SK-N-MC (cell line): ENCODE data around the gene IFT20.
A peak's percentile ranks its signal among the peaks of the same experiment; 100 is the strongest.

Experiments used
- DNase-seq: peaks from one replicate; pipeline ENCODE4 v3.0.0-alpha.2; 2011; ENCODE audit warnings: low read depth, low spot score
- H3K27ac ChIP-seq: fragments of 200-600 bp; sonication (generic); 2 replicates; pipeline ENCODE4 v1.5.1; 2016; ENCODE audit warnings: mixed run types
- H3K36me3 ChIP-seq: fragments of 200-600 bp; sonication (generic); 2 replicates; pipeline ENCODE4 v1.6.1; 2017; ENCODE audit warnings: antibody characterized with exemption, low read length, mixed read lengths; ENCODE audit not compliant: insufficient read depth
- H3K4me3 ChIP-seq: fragments of 200-600 bp; sonication (generic); 2 replicates; pipeline ENCODE4 v1.5.1; 2016
- H3K9ac ChIP-seq: fragments of 200-600 bp; sonication (generic); 2 replicates; pipeline ENCODE4 v1.8.0; 2017; ENCODE audit warnings: mixed run types, mixed read lengths; ENCODE audit not compliant: insufficient read length
- H3K9me3 ChIP-seq: fragments of 200-600 bp; sonication (generic); 2 replicates; pipeline ENCODE4 v1.6.1; 2017; ENCODE audit warnings: low read depth, mild to moderate bottlenecking, antibody characterized with exemption, low read length, moderate library complexity, mixed read lengths
- EZH2 ChIP-seq: fragments of 200-600 bp; sonication (generic); IDR thresholded peaks from one replicate; pipeline ENCODE4 v1.6.1; 2017; ENCODE audit warnings: antibody characterized with exemption
- FOXP2 ChIP-seq: optimal IDR thresholded peaks from 2 replicates; pipeline ENCODE3; 2011; ENCODE audit warnings: mild to moderate bottlenecking, moderate library complexity; ENCODE audit not compliant: insufficient read depth; ENCODE audit errors: extremely low read length, control extremely low read depth
- POLR2AphosphoS5 ChIP-seq: IDR thresholded peaks from 2 replicates; pipeline ENCODE4 v1.6.1; 2012; ENCODE audit warnings: mild to moderate bottlenecking, low read depth, low read length, borderline replicate concordance

The IFT20 gene

DNA sequence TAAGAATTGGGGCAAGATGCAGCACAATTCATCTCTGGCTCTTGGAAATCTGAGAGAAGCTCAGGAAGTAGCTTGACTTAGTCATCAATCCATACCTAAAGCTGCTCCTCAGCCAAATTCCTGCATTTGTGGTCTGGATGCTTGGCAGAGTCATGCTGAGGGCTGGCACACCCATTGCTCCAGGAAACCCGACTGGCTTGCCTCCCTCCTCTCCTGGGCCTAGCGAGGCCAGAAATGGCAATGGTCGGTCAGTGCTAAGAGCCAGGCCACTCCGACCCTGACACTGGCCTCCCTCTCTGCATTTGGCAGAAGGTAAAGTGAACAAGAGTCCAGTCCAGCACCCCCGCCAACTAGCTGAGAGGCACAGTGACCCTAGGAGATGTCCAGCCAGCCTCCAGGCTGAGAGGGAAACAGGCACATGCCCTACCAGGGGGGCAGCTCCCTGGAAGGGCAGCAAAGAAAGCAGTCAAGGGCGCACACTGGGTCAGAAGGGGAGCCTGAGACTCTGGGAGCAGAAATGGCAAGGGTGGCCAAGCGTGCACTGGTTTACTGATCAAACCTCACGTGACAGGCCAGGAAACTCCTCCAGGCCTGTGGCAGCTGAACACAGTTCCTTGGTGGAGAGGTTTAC is 12.1 kb upstream of the IFT20 start:
- Histone ChIP-seq H3K27ac (no peak overlapping the region), H3K9me3 (no peaks in the 10 kb centered on the region), H3K36me3 (peaks cover 56% of the 10 kb centered on the region), H3K4me3 (no peak overlapping the region), H3K9ac (no peak overlapping the region)
- TF ChIP-seq POLR2AphosphoS5: no peak; the same call in 1 of the 2 replicates
- no peak for TF ChIP-seq EZH2
- no peak for TF ChIP-seq FOXP2
- no peak for DNase-seq

DNA sequence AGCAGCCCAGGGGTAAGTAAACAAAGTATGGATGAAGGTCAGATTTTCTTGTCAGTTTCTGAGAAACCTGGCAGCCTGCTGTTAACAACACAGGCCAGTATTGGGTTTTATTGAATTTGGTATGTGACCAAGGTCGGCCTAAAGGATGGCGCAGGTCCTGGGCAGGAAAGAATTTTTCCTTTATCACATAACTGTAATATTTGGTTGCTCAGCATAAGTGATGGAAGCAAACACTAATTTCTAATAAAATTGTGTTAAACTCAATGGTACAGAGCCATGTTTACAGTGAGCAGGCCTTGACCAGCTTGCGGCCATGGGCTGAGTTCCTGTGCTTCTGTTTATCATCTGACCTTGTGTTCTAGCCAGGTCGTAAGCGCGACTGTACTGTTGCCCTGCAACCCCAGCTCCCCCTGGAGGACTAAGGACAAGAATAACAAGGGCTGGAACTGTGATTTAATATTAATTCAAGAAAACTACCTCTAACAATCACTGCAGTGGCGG is 11.5 kb upstream of the IFT20 start:
- H3K4me3 ChIP-seq: no peak overlapping the region
- DNase-seq: no peak

DNA sequence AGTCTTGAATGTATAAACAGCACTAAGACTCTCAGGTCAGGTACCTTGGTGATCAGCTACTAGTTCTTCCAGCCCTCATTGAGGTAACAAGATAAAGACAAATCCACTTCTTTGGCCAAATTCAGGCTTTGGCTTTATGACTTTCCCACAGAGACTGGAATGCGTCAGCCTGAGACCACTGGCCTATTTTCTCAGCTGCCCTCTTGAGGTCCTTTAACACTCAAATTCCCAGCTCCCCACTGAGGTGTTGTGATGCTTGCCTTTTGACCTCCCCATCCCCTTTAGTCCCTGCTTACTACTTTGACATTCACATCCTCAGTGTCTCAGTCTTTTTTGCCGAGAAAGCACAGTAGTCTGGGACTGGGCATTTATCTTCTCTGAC is 10.9 kb upstream of the IFT20 start:
- no peak overlapping the region for H3K4me3 ChIP-seq
- no peaks in the 10 kb centered on the region for H3K9me3 ChIP-seq
- DNase-seq: no peak
- no peak overlapping the region for H3K9ac ChIP-seq
- TF ChIP-seq FOXP2 (no peak), EZH2 (no peak), POLR2AphosphoS5 (no peak)
- peaks cover 59% of the 10 kb centered on the region for H3K36me3 ChIP-seq
- no peak overlapping the region for H3K27ac ChIP-seq

More for the DNA sequence above, 11.5 kb upstream of the IFT20 start:
- TF ChIP-seq POLR2AphosphoS5 (no peak), EZH2 (no peak), FOXP2 (no peak)
- Histone ChIP-seq H3K27ac (no peak overlapping the region), H3K9me3 (no peaks in the 10 kb centered on the region), H3K36me3 (peaks cover 59% of the 10 kb centered on the region), H3K9ac (no peak overlapping the region)

DNA sequence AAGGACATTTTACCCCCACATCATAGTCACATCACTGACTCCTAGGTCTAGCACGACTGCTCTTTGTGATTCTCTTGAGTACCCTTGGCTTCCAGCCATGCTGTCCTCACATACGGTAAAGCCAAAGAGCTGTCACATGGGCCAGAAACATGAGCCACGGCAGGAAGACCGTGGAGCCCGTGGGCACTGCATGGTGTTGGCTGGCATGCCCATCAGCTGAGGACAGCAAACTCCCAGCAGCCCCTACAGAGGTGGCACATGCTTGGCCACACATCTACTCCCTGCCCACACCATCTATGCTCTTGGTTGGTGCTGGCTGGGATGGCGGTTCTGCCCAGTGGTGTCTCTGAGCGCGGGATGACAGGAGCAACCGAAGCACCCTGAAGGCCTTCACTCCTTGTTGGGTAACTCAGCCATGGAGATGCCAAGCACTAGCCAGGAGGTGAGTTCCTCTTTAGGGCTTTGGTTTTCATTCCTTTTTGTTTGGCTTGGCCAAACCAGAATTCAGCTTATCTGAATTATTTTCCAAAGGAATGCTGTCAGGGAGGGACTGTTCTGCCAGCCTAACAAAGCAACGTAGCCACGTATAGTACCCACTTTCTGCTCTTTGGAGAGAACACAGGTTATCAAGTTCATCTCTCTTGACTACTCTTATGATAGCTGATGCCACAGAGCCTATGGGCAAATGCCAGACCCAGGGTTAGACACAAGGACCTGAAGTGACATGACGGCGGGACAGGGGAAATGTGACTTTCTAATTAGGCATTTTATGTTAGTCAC is 10.3 kb upstream of the IFT20 start:
- TF ChIP-seq FOXP2 (no peak), POLR2AphosphoS5 (peak; percentile 27; the same call in 1 of the 2 replicates)

DNA sequence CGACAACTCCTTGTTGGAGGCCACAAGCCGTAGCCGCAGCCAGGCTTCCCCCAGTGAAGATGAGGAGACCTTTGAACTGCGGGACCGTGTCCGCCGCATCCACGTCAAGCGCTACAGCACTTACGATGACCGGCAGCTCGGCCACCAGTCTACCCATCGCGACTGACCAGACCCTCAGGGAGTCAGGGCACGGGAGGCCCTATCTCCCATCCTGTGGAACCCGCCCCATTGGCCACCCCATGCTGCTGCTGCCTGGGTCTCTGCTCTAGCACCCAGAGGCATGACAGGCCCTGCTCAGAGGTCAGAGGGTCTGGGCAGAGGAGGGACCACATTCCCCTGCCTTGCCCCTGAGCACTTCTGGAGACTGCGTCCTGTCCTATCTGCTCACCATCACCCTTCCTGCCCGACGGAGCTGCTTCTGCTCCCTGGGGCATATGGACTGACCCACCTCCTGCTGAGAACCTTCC is 9.2 kb upstream of the IFT20 start:
- no peak for TF ChIP-seq FOXP2
- no peak for TF ChIP-seq POLR2AphosphoS5
- no peak for TF ChIP-seq EZH2
- Histone ChIP-seq H3K27ac (no peak overlapping the region), H3K36me3 (peaks cover 44% of the 10 kb centered on the region)

More for the DNA sequence above, 10.3 kb upstream of the IFT20 start:
- H3K9ac ChIP-seq: no peak overlapping the region
- H3K9me3 ChIP-seq: no peaks in the 10 kb centered on the region
- no peak overlapping the region for H3K4me3 ChIP-seq
- H3K27ac ChIP-seq: no peak overlapping the region
- DNase-seq: no peak
- peaks cover 55% of the 10 kb centered on the region for H3K36me3 ChIP-seq

DNA sequence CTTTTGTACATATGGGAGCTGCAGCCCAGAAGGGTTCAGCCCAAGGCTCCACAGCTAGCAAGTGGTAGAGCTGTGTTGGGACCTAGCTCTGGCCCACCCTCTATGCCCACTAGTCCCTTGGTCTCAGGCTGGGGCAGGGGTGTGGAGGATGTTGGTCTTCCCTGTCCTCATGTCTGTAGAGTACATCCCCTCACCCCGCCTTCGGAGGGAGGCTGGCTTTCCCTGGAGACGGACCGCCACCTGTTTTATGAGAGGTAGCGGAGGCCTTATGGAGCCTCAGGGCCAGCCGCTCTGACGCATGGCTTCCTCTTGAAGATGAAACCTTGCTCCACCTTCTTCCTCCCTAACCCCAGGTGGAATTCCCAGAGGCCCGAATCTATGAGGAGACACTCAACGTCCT is 8.7 kb upstream of the IFT20 start:
- no peak for DNase-seq
- Histone ChIP-seq H3K9ac (no peak overlapping the region), H3K9me3 (no peaks in the 10 kb centered on the region), H3K4me3 (no peak overlapping the region), H3K36me3 (peaks cover 42% of the 10 kb centered on the region), H3K27ac (no peak overlapping the region)
- TF ChIP-seq EZH2: no peak
- TF ChIP-seq POLR2AphosphoS5: no peak
- TF ChIP-seq FOXP2: no peak

More for the DNA sequence above, 9.2 kb upstream of the IFT20 start:
- DNase-seq: no peak
- H3K9ac ChIP-seq: no peak overlapping the region
- no peaks in the 10 kb centered on the region for H3K9me3 ChIP-seq
- H3K4me3 ChIP-seq: no peak overlapping the region

DNA sequence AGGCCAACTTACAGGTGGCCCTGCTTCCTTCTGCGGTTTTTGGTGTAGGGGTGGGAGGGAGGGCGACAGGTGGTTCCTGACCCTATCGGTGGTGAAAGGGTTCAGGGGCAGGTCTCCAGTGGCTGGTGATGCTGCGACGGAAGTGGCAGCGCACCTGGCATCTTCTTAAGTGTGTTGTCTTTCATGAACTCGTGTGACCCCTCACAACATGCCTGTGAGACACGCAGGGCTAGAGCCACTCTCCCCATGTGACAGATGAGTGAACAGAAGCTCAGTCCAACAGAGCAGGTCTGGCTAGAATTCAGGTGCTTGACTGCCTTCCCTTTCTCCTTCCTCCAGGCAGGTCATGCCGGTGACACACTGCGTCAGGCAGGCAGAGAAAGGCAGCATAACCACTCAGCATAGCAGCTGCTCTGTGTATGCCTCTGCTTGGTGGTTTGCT is 8.2 kb upstream of the IFT20 start:
- Histone ChIP-seq H3K4me3 (no peak overlapping the region), H3K27ac (no peak overlapping the region), H3K9ac (no peak overlapping the region), H3K9me3 (no peaks in the 10 kb centered on the region), H3K36me3 (peaks cover 37% of the 10 kb centered on the region)
- TF ChIP-seq FOXP2 (no peak), EZH2 (no peak), POLR2AphosphoS5 (no peak)
- DNase-seq: no peak

DNA sequence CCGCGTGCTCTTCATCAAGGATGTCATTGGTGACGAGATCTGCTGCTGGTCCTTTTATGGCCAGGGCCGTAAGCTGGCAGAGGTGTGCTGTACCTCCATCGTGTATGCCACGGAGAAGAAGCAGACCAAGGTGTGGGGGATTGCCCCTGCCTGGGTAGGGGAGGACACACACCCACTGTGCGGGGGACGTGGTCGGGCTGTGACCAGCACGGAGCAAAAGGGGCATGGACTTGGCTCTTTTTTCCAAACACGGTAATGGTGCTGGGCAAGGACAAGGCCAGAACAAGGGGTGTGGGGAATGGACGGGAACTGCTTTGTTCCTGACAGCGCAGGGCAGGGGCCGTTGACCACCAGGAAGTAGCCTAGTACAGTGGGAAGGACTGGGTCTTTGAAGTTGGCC is 7.0 kb upstream of the IFT20 start:
- Histone ChIP-seq H3K9me3 (no peaks in the 10 kb centered on the region), H3K4me3 (no peak overlapping the region), H3K9ac (no peak overlapping the region), H3K27ac (no peak overlapping the region), H3K36me3 (peaks cover 27% of the 10 kb centered on the region)
- TF ChIP-seq POLR2AphosphoS5 (no peak), EZH2 (no peak), FOXP2 (no peak)
- DNase-seq: no peak
